ENCODE measurements around the gene FAT4.

FAT4 gene

GRCh38 chr4:125306112-125306511 is 8.6 kb upstream of the FAT4 start:
- no peak overlapping the region for H3K27ac Mint-ChIP-seq
- no peaks in the 10 kb centered on the region for H3K9me3 Mint-ChIP-seq
- no peak for ATAC-seq (ENCODE audit: low read depth)
- no peaks in the 10 kb centered on the region for H3K4me1 Mint-ChIP-seq
- no peaks in the 10 kb centered on the region for H3K36me3 Mint-ChIP-seq
- peaks cover 1% of the 10 kb centered on the region for H3K27me3 Mint-ChIP-seq
- H3K4me3 Mint-ChIP-seq: no peak overlapping the region
- no peak for DNase-seq (ENCODE audit: low spot score in 2 of 2)

DNA sequence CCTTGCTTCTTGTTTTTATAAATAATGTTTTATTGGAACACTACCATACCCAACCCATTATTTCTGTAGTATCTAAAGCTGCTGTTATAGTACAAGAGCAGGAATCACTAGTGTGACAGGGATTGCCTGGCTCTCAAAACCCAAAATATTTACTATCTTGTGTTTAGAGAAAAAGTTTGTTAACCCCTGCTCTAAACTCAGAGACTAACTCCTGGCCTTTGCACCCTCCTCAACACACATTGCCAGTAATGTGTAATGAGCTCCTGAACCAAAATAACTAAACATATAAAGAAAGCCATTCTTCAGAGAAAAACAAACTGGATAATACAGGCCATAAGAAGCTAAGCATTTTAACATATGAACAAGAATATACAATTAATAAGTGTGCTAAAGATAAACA is 8.2 kb upstream of the FAT4 start:
- DNase-seq (ENCODE audit: low spot score in 2 of 2) (no peak), ATAC-seq (ENCODE audit: low read depth) (no peak)
- H3K4me1 Mint-ChIP-seq: no peaks in the 10 kb centered on the region
- H3K4me3 Mint-ChIP-seq: no peak overlapping the region
- no peaks in the 10 kb centered on the region for H3K36me3 Mint-ChIP-seq
- H3K27ac Mint-ChIP-seq: no peak overlapping the region
- no peaks in the 10 kb centered on the region for H3K9me3 Mint-ChIP-seq
- H3K27me3 Mint-ChIP-seq: peaks cover 5% of the 10 kb centered on the region

DNA sequence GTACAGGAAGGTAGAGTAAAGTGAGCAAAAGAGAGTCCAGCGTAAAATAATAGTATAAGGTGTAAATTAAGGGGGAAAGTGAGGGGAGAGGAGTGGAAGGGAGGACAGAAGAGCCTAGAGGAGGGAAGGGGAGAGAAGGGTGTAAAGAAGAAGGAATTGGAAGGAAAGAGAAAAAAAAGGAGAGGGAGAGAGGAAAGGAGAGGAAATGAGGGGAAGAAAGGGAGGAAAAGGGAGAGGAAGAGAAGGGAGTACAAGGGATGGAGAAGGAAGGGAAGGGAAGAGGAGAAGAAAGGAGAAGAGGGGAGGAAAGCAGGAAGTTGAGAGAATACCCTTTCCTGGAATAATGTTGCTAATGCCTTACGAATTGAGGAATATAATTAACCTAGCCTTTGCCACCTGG is 3.3 kb upstream of the FAT4 start:
- Mint-ChIP-seq H3K4me3 (no peak overlapping the region), H3K36me3 (no peaks in the 10 kb centered on the region), H3K9me3 (no peaks in the 10 kb centered on the region), H3K4me1 (peaks cover 16% of the 10 kb centered on the region), H3K27ac (no peak overlapping the region), H3K27me3 (peaks cover 17% of the 10 kb centered on the region)
- ATAC-seq (ENCODE audit: low read depth) (no peak), DNase-seq (ENCODE audit: low spot score in 2 of 2) (no peak)

- DNase-seq (ENCODE audit: low spot score in 2 of 2): no peak
- Mint-ChIP-seq H3K4me1 (peaks cover 18% of the 10 kb centered on the region), H3K36me3 (no peaks in the 10 kb centered on the region), H3K27ac (no peak overlapping the region), H3K4me3 (peak overlapping the region; percentile 17), H3K27me3 (peaks cover 24% of the 10 kb centered on the region), H3K9me3 (no peaks in the 10 kb centered on the region)
- no peak for ATAC-seq (ENCODE audit: low read depth)
Observed at GRCh38 chr4:125313497-125313896, 1.3 kb upstream of the FAT4 start.

DNA sequence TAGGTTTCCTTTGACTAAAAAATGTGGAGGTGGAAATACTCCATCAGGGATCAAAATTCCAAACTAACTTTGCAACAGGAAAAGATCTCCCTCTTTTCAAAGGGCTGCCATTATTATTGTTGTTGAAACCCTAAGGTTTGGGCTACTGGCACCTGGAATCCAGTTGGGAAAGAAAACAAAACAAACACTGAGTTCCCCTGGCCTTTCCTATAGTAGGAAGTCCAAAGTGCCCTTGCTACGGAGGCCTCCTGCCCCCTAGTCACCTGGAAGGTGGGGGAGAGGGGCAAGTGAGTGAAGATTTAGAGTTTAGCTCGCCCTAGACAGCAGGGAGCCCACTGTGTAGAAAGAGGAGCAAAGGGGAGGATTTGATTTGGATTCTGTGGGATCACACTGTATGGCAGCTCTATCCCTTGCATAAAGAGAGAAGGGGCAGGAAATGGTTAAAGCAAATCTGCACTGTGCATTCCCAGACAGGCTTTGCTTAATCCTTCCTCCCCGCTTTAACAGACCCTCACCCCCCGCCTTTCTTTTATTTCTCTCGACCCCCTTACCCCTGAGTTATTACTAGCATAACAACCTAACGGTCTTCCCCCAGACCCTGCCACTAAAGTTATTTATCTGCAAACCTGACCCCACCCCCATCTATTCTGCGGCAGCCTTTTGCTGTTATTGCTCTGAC is 627 bp upstream of the FAT4 start:
- Mint-ChIP-seq H3K4me1 (peaks cover 18% of the 10 kb centered on the region), H3K27ac (no peak overlapping the region), H3K9me3 (no peaks in the 10 kb centered on the region), H3K4me3 (peak overlapping the region; percentile 78), H3K27me3 (peaks cover 24% of the 10 kb centered on the region), H3K36me3 (no peaks in the 10 kb centered on the region)
- ATAC-seq (ENCODE audit: low read depth): no peak
- no peak for DNase-seq (ENCODE audit: low spot score in 2 of 2)

DNA sequence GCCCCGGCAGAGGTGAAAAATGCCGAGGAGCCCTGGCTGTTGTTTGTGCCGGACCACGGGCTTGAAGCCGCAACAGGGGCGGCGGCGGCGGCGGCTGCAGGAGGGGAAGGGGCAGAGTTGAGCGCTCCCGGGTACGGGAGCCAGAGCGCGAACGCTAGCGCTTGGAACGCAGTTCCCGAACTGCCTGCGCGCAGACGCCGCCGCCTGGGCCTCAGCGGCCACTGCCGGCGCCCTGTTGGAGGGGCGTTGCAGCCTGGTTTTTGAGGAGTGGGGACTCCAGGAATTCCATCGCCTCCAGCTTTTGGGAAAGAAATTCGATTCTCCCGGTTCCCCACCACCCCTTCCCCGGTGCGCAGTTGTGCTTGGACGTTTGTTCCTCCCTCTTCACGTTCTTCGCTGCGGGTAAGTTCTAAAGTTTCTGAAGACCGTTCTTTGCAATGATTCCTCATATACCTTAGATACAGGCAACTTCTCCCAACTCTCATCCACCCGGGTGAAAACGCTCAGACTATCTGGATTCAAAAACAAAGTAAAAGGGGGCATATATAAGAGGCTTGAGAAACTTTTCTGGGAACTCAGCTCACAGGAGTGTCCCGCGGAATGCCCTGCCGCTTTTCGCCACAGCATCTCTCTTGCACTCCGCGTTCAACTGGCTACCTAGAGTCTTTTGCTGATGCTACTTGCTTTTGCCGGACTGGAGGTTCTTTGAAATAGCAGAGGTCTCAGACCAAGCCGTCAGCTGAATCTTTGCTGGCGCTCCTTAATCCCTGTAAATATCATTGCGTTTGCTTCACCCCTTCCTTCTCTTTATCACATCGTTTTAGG is 1.0 kb downstream of the FAT4 start:
- Mint-ChIP-seq H3K4me1 (peaks cover 18% of the 10 kb centered on the region), H3K27me3 (peaks cover 24% of the 10 kb centered on the region), H3K36me3 (no peaks in the 10 kb centered on the region), H3K4me3 (peak overlapping the region; percentile 78), H3K27ac (no peak overlapping the region), H3K9me3 (no peaks in the 10 kb centered on the region)
- ATAC-seq (ENCODE audit: low read depth): no peak
- DNase-seq (ENCODE audit: low spot score in 2 of 2): no peak

- Mint-ChIP-seq H3K27ac (no peak overlapping the region), H3K36me3 (no peaks in the 10 kb centered on the region), H3K4me3 (peak overlapping the region; percentile 66), H3K4me1 (peaks cover 18% of the 10 kb centered on the region), H3K9me3 (no peaks in the 10 kb centered on the region), H3K27me3 (peaks cover 22% of the 10 kb centered on the region)
- ATAC-seq (ENCODE audit: low read depth) (no peak), DNase-seq (ENCODE audit: low spot score in 2 of 2) (no peak)
Observed at GRCh38 chr4:125316401-125316790, 1.6 kb downstream of the FAT4 start.

DNA sequence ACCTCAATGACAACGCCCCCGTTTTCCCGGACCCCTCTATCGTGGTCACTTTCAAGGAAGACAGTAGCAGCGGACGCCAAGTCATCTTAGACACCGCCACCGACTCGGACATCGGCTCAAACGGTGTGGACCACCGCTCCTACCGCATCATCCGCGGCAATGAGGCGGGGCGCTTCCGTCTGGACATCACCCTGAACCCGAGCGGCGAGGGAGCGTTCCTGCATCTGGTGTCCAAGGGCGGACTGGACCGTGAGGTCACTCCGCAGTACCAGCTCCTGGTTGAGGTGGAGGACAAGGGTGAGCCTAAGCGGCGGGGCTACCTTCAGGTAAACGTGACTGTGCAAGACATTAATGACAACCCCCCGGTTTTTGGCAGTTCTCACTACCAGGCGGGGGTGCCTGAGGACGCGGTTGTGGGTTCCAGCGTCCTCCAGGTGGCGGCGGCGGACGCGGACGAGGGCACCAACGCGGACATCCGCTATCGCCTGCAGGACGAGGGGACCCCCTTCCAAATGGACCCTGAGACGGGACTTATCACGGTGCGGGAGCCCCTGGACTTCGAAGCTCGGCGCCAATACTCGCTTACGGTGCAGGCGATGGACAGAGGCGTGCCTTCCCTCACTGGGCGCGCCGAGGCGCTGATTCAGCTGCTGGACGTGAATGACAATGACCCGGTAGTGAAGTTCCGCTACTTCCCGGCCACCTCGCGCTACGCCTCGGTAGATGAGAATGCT is 2.2 kb downstream of the FAT4 start:
- H3K4me3 Mint-ChIP-seq: peak overlapping the region; percentile 29
- no peaks in the 10 kb centered on the region for H3K9me3 Mint-ChIP-seq
- H3K27me3 Mint-ChIP-seq: peaks cover 20% of the 10 kb centered on the region
- no peak overlapping the region for H3K27ac Mint-ChIP-seq
- no peaks in the 10 kb centered on the region for H3K36me3 Mint-ChIP-seq
- ATAC-seq (ENCODE audit: low read depth) (no peak), DNase-seq (ENCODE audit: low spot score in 2 of 2) (no peak)
- peaks cover 18% of the 10 kb centered on the region for H3K4me1 Mint-ChIP-seq

DNA sequence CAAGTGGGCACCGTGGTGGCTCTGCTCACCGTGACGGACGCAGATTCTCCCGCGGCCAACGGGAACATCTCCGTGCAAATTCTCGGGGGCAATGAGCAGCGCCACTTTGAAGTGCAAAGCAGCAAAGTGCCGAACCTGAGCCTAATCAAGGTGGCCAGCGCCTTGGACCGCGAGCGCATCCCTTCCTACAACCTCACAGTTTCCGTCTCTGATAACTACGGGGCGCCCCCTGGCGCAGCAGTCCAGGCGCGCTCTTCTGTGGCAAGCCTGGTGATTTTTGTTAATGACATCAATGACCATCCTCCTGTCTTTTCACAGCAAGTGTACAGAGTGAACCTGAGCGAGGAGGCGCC is 2.7 kb downstream of the FAT4 start:
- Mint-ChIP-seq H3K9me3 (no peaks in the 10 kb centered on the region), H3K27ac (no peak overlapping the region), H3K36me3 (no peaks in the 10 kb centered on the region), H3K27me3 (peaks cover 20% of the 10 kb centered on the region), H3K4me1 (peaks cover 18% of the 10 kb centered on the region), H3K4me3 (no peak overlapping the region)
- ATAC-seq (ENCODE audit: low read depth) (no peak), DNase-seq (ENCODE audit: low spot score in 2 of 2) (no peak)

- H3K36me3 Mint-ChIP-seq: no peaks in the 10 kb centered on the region
- H3K4me1 Mint-ChIP-seq: peaks cover 15% of the 10 kb centered on the region
- H3K27me3 Mint-ChIP-seq: peaks cover 16% of the 10 kb centered on the region
- no peak overlapping the region for H3K4me3 Mint-ChIP-seq
- H3K9me3 Mint-ChIP-seq: no peaks in the 10 kb centered on the region
- no peak for ATAC-seq (ENCODE audit: low read depth)
- DNase-seq (ENCODE audit: low spot score in 2 of 2): no peak
- no peak overlapping the region for H3K27ac Mint-ChIP-seq
Observed at GRCh38 chr4:125319311-125319710, 4.6 kb downstream of the FAT4 start.

- ATAC-seq (ENCODE audit: low read depth) (no peak), DNase-seq (ENCODE audit: low spot score in 2 of 2) (no peak)
- Mint-ChIP-seq H3K4me3 (no peak overlapping the region), H3K36me3 (no peaks in the 10 kb centered on the region), H3K27ac (no peak overlapping the region), H3K9me3 (no peaks in the 10 kb centered on the region), H3K27me3 (peaks cover 5% of the 10 kb centered on the region), H3K4me1 (no peaks in the 10 kb centered on the region)
Observed at GRCh38 chr4:125321709-125322365, 7.1 kb downstream of the FAT4 start.

- Mint-ChIP-seq H3K9me3 (no peaks in the 10 kb centered on the region), H3K4me1 (no peaks in the 10 kb centered on the region), H3K27ac (no peak overlapping the region), H3K36me3 (no peaks in the 10 kb centered on the region), H3K4me3 (no peak overlapping the region), H3K27me3 (peaks cover 4% of the 10 kb centered on the region)
- no peak for ATAC-seq (ENCODE audit: low read depth)
- no peak for DNase-seq (ENCODE audit: low spot score in 2 of 2)
Observed at GRCh38 chr4:125322366-125322730, 7.6 kb downstream of the FAT4 start.

- no peaks in the 10 kb centered on the region for H3K36me3 Mint-ChIP-seq
- H3K4me1 Mint-ChIP-seq: no peaks in the 10 kb centered on the region
- no peaks in the 10 kb centered on the region for H3K9me3 Mint-ChIP-seq
- no peak overlapping the region for H3K4me3 Mint-ChIP-seq
- H3K27me3 Mint-ChIP-seq: no peaks in the 10 kb centered on the region
- no peak for ATAC-seq (ENCODE audit: low read depth)
- H3K27ac Mint-ChIP-seq: no peak overlapping the region
- DNase-seq (ENCODE audit: low spot score in 2 of 2): no peak
Observed at GRCh38 chr4:125323654-125324053, 8.9 kb downstream of the FAT4 start.

DNA sequence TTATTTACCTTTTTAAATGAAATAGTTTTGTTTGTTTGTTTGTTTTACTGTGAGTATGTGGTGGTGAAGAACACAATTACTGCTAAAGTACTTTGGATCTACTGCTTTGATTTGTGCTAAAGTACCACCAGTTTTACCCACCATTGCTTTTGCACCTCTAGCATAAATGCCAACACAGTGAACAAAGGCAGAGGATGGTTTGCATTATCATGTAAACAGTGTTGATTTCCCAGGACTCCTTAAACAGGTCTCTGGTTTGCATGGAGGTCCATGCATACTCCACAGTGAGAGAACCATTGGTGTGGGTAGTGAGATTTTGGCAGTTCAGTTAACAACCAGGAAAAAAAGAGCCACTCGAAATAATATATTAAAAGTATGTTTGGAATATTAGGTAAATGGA is 11.0 kb downstream of the FAT4 start:
- no peaks in the 10 kb centered on the region for H3K27me3 Mint-ChIP-seq
- no peaks in the 10 kb centered on the region for H3K4me1 Mint-ChIP-seq
- DNase-seq (ENCODE audit: low spot score in 2 of 2) (no peak), ATAC-seq (ENCODE audit: low read depth) (no peak)
- no peaks in the 10 kb centered on the region for H3K36me3 Mint-ChIP-seq
- H3K27ac Mint-ChIP-seq: no peak overlapping the region
- no peak overlapping the region for H3K4me3 Mint-ChIP-seq
- no peaks in the 10 kb centered on the region for H3K9me3 Mint-ChIP-seq

Measured in memory B cell (primary cell).